Suprapubic skin (tissue), 4 donors: ENCODE data around the gene MYD88. TPM values are rescaled to one million over a fixed set of nuclear protein-coding genes. Genes with fewer than 3 reads are reported as not detected.

Source experiments
- DNase-seq, 2 donors: peaks; one replicate each; pipeline ENCODE4 v3.0.0-alpha.2; 2019; ENCODE audit warnings: low spot score in 2 of 2
- H3K27ac ChIP-seq: fragments of 200-600 bp; sonication (generic); one replicate; pipeline ENCODE4 v1.5.1; 2019
- H3K27me3 ChIP-seq: fragments of 200-600 bp; sonication (generic); one replicate; pipeline ENCODE4 v1.5.1; 2019
- H3K36me3 ChIP-seq: fragments of 200-600 bp; sonication (generic); one replicate; pipeline ENCODE4 v1.5.1; 2019
- H3K4me1 ChIP-seq: fragments of 200-600 bp; sonication (generic); one replicate; pipeline ENCODE4 v1.5.1; 2019
- H3K4me3 ChIP-seq: fragments of 200-600 bp; sonication (generic); one replicate; pipeline ENCODE4 v1.5.1; 2019; ENCODE audit warnings: mild to moderate bottlenecking
- H3K9me3 ChIP-seq: fragments of 200-600 bp; sonication (generic); one replicate; pipeline ENCODE4 v1.5.1; 2019
- CTCF ChIP-seq, 2 donors: fragments of 200-600 bp in 1 of 2; fragments of 450-650 bp in 1 of 2; sonication (generic) in 1 of 2; IDR thresholded peaks; one replicate each; pipeline ENCODE4 v1.5.1; 2016 to 2019; ENCODE audit warnings: antibody characterized with exemption in 2 of 2, mild to moderate bottlenecking in 1 of 2, moderate library complexity in 1 of 2
- EP300 ChIP-seq: sonication (generic); formaldehyde crosslinking; IDR thresholded peaks from one replicate; pipeline ENCODE4 v1.6.1; 2017; ENCODE audit warnings: antibody characterized with exemption
- POLR2A ChIP-seq, 2 donors: fragments of 450-650 bp; IDR thresholded peaks; one replicate each; pipeline ENCODE4 v1.6.1; 2017; ENCODE audit warnings: antibody characterized with exemption in 2 of 2, mild to moderate bottlenecking in 2 of 2, moderate library complexity in 2 of 2
- POLR2AphosphoS5 ChIP-seq, 3 donors: sonication (generic); formaldehyde crosslinking; IDR thresholded peaks; one replicate each; pipeline ENCODE4 v1.6.1; 2017; ENCODE audit warnings: antibody characterized with exemption in 3 of 3
- WGBS: methylation state at CpG from one replicate; pipeline ENCODE4 v1.1.5; 2018; 5-methylcytosine and 5-hydroxymethylcytosine counted together
- total RNA-seq, 4 donors: library from RNA; depleted of rRNA; stranded (reverse); fragments of >200 nt; gene quantifications; one replicate each; pipeline ENCODE4 v1.1.0, GENCODE V29; 2016

MYD88 gene
- total RNA-seq, 4 donors from 2014 or later: 21.6 to 33.2 (median 28.1) TPM

- 88% methylated on average over 6 of the region's 6 CpGs for WGBS
- H3K36me3 ChIP-seq: no peaks in the 10 kb centered on the region
- TF ChIP-seq CTCF (IDR thresholded peaks at IDR 0.05) (no peak), POLR2A (IDR thresholded peaks at IDR 0.05) (no peak), EP300 (no peak), POLR2AphosphoS5 (IDR thresholded peaks at IDR 0.05) (no peak)
- H3K4me1 ChIP-seq: no peaks in the 10 kb centered on the region
- no peaks in the 10 kb centered on the region for H3K27me3 ChIP-seq
- H3K27ac ChIP-seq: no peak overlapping the region
- H3K4me3 ChIP-seq: no peak overlapping the region
- peak in 1 of 2 donors; percentile 62 for DNase-seq
- H3K9me3 ChIP-seq: no peaks in the 10 kb centered on the region
Observed at GRCh38 chr3:38110314-38111050, 28.0 kb upstream of the MYD88 start.

GRCh38 chr3:38111201-38111600, 27.3 kb upstream of the MYD88 start:
- no peaks in the 10 kb centered on the region for H3K36me3 ChIP-seq
- no peak for DNase-seq
- no peaks in the 10 kb centered on the region for H3K27me3 ChIP-seq
- no peaks in the 10 kb centered on the region for H3K9me3 ChIP-seq
- H3K27ac ChIP-seq: no peak overlapping the region
- 82% methylated on average over 4 of the region's 4 CpGs for WGBS
- no peak for TF ChIP-seq CTCF (IDR thresholded peaks at IDR 0.05)
- TF ChIP-seq POLR2AphosphoS5 (IDR thresholded peaks at IDR 0.05): no peak
- TF ChIP-seq EP300: no peak
- no peaks in the 10 kb centered on the region for H3K4me1 ChIP-seq
- no peak overlapping the region for H3K4me3 ChIP-seq

- Histone ChIP-seq H3K36me3 (no peaks in the 10 kb centered on the region), H3K9me3 (no peaks in the 10 kb centered on the region), H3K4me3 (no peak overlapping the region), H3K27ac (no peak overlapping the region), H3K4me1 (no peaks in the 10 kb centered on the region), H3K27me3 (no peaks in the 10 kb centered on the region)
- DNase-seq: peak; percentile 51 to 77
- TF ChIP-seq POLR2A (IDR thresholded peaks at IDR 0.05): no peak
- TF ChIP-seq EP300: no peak
- TF ChIP-seq POLR2AphosphoS5 (IDR thresholded peaks at IDR 0.05): no peak
- no peak for TF ChIP-seq CTCF (IDR thresholded peaks at IDR 0.05)
- WGBS: 75% methylated on average over 9 of the region's 16 CpGs
Observed at GRCh38 chr3:38111696-38112377, 26.6 kb upstream of the MYD88 start.

GRCh38 chr3:38112378-38112761, 26.1 kb upstream of the MYD88 start:
- no peak for TF ChIP-seq POLR2A (IDR thresholded peaks at IDR 0.05)
- no peak for TF ChIP-seq EP300
- no peak for TF ChIP-seq CTCF (IDR thresholded peaks at IDR 0.05)
- 70% methylated on average over 3 of the region's 7 CpGs for WGBS
- Histone ChIP-seq H3K4me3 (no peak overlapping the region), H3K36me3 (no peaks in the 10 kb centered on the region), H3K9me3 (no peaks in the 10 kb centered on the region), H3K27ac (no peak overlapping the region), H3K4me1 (no peaks in the 10 kb centered on the region), H3K27me3 (no peaks in the 10 kb centered on the region)
- DNase-seq: peak in 1 of 2 donors; percentile 45

- Histone ChIP-seq H3K36me3 (peaks cover 5% of the 10 kb centered on the region), H3K4me1 (no peaks in the 10 kb centered on the region), H3K27me3 (no peaks in the 10 kb centered on the region), H3K27ac (no peak overlapping the region), H3K9me3 (no peaks in the 10 kb centered on the region), H3K4me3 (no peak overlapping the region)
- TF ChIP-seq CTCF (IDR thresholded peaks at IDR 0.05): no peak
- TF ChIP-seq POLR2A (IDR thresholded peaks at IDR 0.05): no peak
- no peak for TF ChIP-seq EP300
- no peak for TF ChIP-seq POLR2AphosphoS5 (IDR thresholded peaks at IDR 0.05)
- DNase-seq: peak; percentile 57 to 59
- 95% methylated on average over 6 of the region's 13 CpGs for WGBS
Observed at GRCh38 chr3:38114052-38114874, 24.2 kb upstream of the MYD88 start.
